Heart left ventricle (tissue), 16 donors: ENCODE data around the gene CREB3L1. TPM values are rescaled to one million over a fixed set of nuclear protein-coding genes. Genes with fewer than 3 reads are reported as not detected.

Experiments
- ATAC-seq, 4 donors: fragments of 200-7000 bp; cut with Tn5 transposase; one replicate each; pipeline ENCODE4 v1.9.1; 2020 to 2022; ENCODE audit warnings: moderate library complexity in 4 of 4, mild to moderate bottlenecking in 3 of 4, moderate number of reproducible peaks in 1 of 4
- DNase-seq, 5 donors: peaks; one replicate each; pipeline ENCODE4 v3.0.0-alpha.2; 2020
- H3K27ac ChIP-seq, 12 donors: fragments of 200-600 bp; sonication (generic) in 4 of 12; one replicate each; pipeline versions ENCODE4 v1.5.0 to v1.8.0; 2016 to 2022; ENCODE audit warnings: mild to moderate bottlenecking in 2 of 12
- H3K27me3 ChIP-seq, 9 donors: fragments of 200-600 bp; sonication (generic) in 2 of 9; one replicate each; pipeline versions ENCODE4 v1.5.1 to v1.8.0; 2016 to 2022; ENCODE audit warnings: mild to moderate bottlenecking in 3 of 9
- H3K36me3 ChIP-seq, 9 donors: fragments of 200-600 bp; sonication (generic) in 2 of 9; one replicate each; pipeline versions ENCODE4 v1.5.0 to v1.8.0; 2018 to 2022; ENCODE audit warnings: mild to moderate bottlenecking in 2 of 9
- H3K4me1 ChIP-seq, 12 donors: fragments of 200-600 bp; sonication (generic) in 4 of 12; one replicate each; pipeline versions ENCODE4 v1.5.0 to v1.8.0; 2016 to 2022; ENCODE audit warnings: mild to moderate bottlenecking in 3 of 12
- H3K4me3 ChIP-seq, 12 donors: fragments of 200-600 bp; sonication (generic) in 4 of 12; one replicate each; pipeline versions ENCODE4 v1.5.0 to v1.8.0; 2017 to 2022; ENCODE audit warnings: mild to moderate bottlenecking in 9 of 12, moderate library complexity in 4 of 12
- H3K9me3 ChIP-seq, 12 donors: fragments of 200-600 bp; sonication (generic) in 4 of 12; one replicate each; pipeline versions ENCODE4 v1.5.0 to v1.8.0; 2016 to 2022; ENCODE audit warnings: mild to moderate bottlenecking in 1 of 12
- CTCF ChIP-seq, 12 donors: fragments of 200-600 bp; sonication (generic) in 4 of 12; IDR thresholded peaks; one replicate each; pipeline versions ENCODE4 v1.5.0 to v1.8.0; 2018 to 2022; ENCODE audit warnings: antibody characterized with exemption in 12 of 12, mild to moderate bottlenecking in 5 of 12
- POLR2A ChIP-seq, 2 donors: fragments of 450-650 bp; IDR thresholded peaks; one replicate each; pipeline ENCODE4 v1.6.1; 2017; ENCODE audit warnings: antibody characterized with exemption in 2 of 2, mild to moderate bottlenecking in 2 of 2, moderate library complexity in 2 of 2
- WGBS, 4 donors: extraction: QIAGEN DNeasy Blood & Tissue Kit in 2 of 4; methylation state at CpG; one replicate each; pipeline versions ENCODE4 v1.1.5 to v1.1.7; 2013 to 2018; 5-methylcytosine and 5-hydroxymethylcytosine counted together
- intact Hi-C, 10 donors: fragments of 100-400 bp; cut with DNase I; formaldehyde crosslinking; loops; one replicate each; pipeline versions ENCODE4 v1.11.1 to v1.14.2; 2022
- polyA plus RNA-seq, 2 donors: library from polyadenylated mRNA; stranded (reverse); fragments of 200-250 nt; gene quantifications; one replicate each; pipeline ENCODE4 v1.2.3, GENCODE V29; 2013
- total RNA-seq, 9 donors: library from RNA; depleted of rRNA in 2 of 9; stranded (reverse); fragments of >200 nt in 2 of 9; fragmentation: NEBNext Ultra II Directional in 3 of 9; extraction: Animal tissue kit (Norgen Biotek cat#: 25700) in 3 of 9; gene quantifications; one replicate each; pipeline versions ENCODE4 v1.1.0 to v1.2.4, GENCODE V29; 2016 to 2023
- donor health status: ischemic (EF 13 %, LVEDD 7.1; RV severe dilation, severe dysfunction).
- donor health status: healthy with polysubstance abuse.
- donor health status: DM: no; HTN: yes; CAD: no.
- donor health status: DM: no; HTN: no; CAD: no.
- donor health status: ischemic (EF 25% LVEDD 6.9; RV normal size, moderate dysfunction).
- donor health status: ischemic (EF 25% LVEDD 5.7; RV mildly dilated, moderate dysfunction).
- donor health status: healthy.
- donor health status: DM: yes; HTN: yes; CAD: no.
- donor health status: ischemic (EF 35%, LVEDD 5.7; RV mildly dilated, moderate dysfunction).
- donor health status: nonischemic (EF 11% LVEDD 7.7; RV severe dilation, severe dysfunction).
- donor health status: DM: yes; HTN: yes; CAD: no.
- donor health status: PGD.
- donor health status: ischemic (EF 29% LVEDD 5.4; RV normal size, mild dysfunction).
- donor health status: nonischemic (EF 23%, LVEDD 6.1; RV moderate dilation, normal function).

Gene CREB3L1
- total and polyA plus RNA-seq, 11 donors = 7.4 to 31.9 (median 23.3) TPM

DNA sequence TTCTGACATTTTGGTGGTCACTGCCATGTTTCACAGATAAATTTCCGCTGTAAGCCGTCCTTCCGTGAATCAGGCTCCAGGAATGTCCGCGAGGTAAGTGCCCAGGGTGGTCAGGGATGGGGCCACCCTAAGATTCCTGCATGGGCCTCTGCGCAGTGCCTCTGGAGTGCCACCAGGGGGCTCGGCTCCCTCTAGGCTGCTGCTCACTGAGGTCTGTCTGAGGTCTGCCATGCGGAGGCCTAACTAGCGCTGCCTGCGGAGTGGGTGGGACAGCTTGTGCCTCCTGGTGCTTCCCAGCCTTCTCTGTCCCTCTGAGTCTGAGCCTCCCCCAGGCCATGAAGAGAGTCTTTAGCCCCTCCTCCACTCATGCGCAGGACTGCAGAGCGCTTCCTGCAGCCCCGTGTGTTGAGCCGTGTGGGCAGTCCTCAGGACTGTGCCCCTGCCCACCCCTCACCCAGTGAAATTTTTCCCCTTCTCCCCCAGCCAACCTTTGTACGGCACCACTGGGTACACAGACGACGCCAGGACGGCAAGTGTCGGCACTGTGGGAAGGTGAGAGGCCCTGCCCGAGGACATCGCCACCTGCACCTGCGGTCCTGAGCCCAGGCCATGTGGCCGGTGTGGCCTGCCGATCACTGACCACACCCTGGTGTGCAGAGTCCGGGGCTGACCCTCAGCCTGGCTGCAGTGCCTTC is 92.1 kb downstream of the CREB3L1 start:
- Histone ChIP-seq H3K9me3 (no peaks in the 10 kb centered on the region), H3K4me3 (no peak overlapping the region), H3K27ac (no peak overlapping the region), H3K27me3 (no peaks in the 10 kb centered on the region), H3K36me3 (peaks cover 0 to 90% (median 65%) of the 10 kb centered on the region in 9 donors), H3K4me1 (peaks cover 0 to 32% (median 21%) of the 10 kb centered on the region in 12 donors)
- ATAC-seq (peak; percentile 39 to 55 (median 52)), DNase-seq (peak in 3 of 5 donors; percentile 55 to 74 (median 62))
- TF ChIP-seq CTCF (IDR thresholded peaks at IDR 0.05) (peak; percentile 66 to 88 (median 78)), POLR2A (IDR thresholded peaks at IDR 0.05) (no peak)
- intact Hi-C loops = loop anchor here in 2 of 10 donors (5.0 kb wide), 2 partner anchors 52 to 132 kb away; no protein-coding TSS in a partner anchor
- WGBS, 4 donors = 71 to 73% (median 72%) methylated on average over 22 to 25 of the region's 25 CpGs

DNA sequence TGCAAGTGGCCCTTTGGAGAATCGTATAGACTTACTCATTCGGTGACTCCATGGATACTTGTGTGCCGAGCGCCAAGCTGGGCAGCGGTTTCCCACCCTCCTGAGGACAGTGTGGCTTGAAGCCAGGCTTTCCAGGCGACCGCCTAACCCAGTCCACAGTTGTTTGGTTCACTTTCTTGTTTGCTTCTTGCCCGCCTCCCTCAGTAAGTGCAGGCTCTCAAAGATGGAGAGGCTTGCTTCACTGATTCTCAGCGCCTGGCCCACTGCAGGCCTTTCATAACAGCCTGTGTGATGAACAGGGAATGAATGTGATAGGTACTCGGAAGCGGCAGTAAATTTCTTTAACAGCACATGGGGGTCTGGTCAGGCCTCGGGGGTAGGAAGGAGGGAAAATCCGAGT is 92.8 kb downstream of the CREB3L1 start:
- intact Hi-C loops = no loop called here
- Histone ChIP-seq H3K27ac (no peak overlapping the region), H3K4me1 (peaks cover 0 to 26% (median 16%) of the 10 kb centered on the region in 12 donors), H3K9me3 (no peaks in the 10 kb centered on the region), H3K27me3 (no peaks in the 10 kb centered on the region), H3K36me3 (peaks cover 0 to 91% (median 72%) of the 10 kb centered on the region in 9 donors), H3K4me3 (no peak overlapping the region)
- 89 to 96% (median 90%) methylated on average over 12 to 13 of the region's 13 CpGs for WGBS, 4 donors
- no peak for ATAC-seq
- DNase-seq = no peak
- TF ChIP-seq CTCF (IDR thresholded peaks at IDR 0.05) = no peak
- TF ChIP-seq POLR2A (IDR thresholded peaks at IDR 0.05) = no peak

Other genes with a start within 250 kb of the CREB3L1 start
- 10 to 100 TPM; 19.5 to 45.9 (median 37.0) TPM for gene PHF21A, start 156.2 kb upstream of the CREB3L1 start, total RNA-seq
- 10 to 100 TPM; 16.5 to 16.7 TPM for gene PHF21A, start 156.2 kb upstream of the CREB3L1 start, polyA plus RNA-seq
- gene DGKZ, start 69.8 kb downstream of the CREB3L1 start, total RNA-seq = 100 to 1,000 TPM in 1 of 9 donors, 10 to 100 TPM in 8; 57.9 to 114 (median 62.5) TPM
- 10 to 100 TPM; 41.7 to 59.5 TPM for gene DGKZ, start 69.8 kb downstream of the CREB3L1 start, polyA plus RNA-seq
- gene MDK, start 104.0 kb downstream of the CREB3L1 start, total RNA-seq = 10 to 100 TPM in 3 of 9 donors, 1 to 10 TPM in 6; 1.9 to 26.5 (median 7.9) TPM
- 1 to 10 TPM; 2.3 to 4.8 TPM for gene MDK, start 104.0 kb downstream of the CREB3L1 start, polyA plus RNA-seq
- under 1 TPM in 3 of 9 donors, not detected in 6; 0.15 to 0.27 (median 0.20) TPM for gene CHRM4, start 114.1 kb downstream of the CREB3L1 start, total RNA-seq
- gene CHRM4, start 114.1 kb downstream of the CREB3L1 start, polyA plus RNA-seq = under 1 TPM in 1 of 2 donors, not detected in 1; 0.08 TPM